NB4 (cell line): ENCODE measurements around the gene CA5A.

Source experiments
- MYC ChIP-seq: IDR thresholded peaks from 2 replicates; pipeline ENCODE4 v1.6.1; 2011; ENCODE audit warnings: low read depth, low read length
- POLR2A ChIP-seq: IDR thresholded peaks from 2 replicates; pipeline ENCODE4 v1.6.1; 2011; ENCODE audit warnings: mild to moderate bottlenecking; ENCODE audit not compliant: insufficient read length; ENCODE audit errors: extremely low read depth
- TF ChIP-seq, protein P1 (sequence below): IDR thresholded peaks from one replicate; pipeline ENCODE4 v1.5.1; 2012; ENCODE audit warnings: low read depth, low read length
- TF ChIP-seq, protein P2 (sequence below): IDR thresholded peaks from 2 replicates; pipeline ENCODE4 v1.6.1; 2011; ENCODE audit warnings: low read depth, low read length

DNA sequence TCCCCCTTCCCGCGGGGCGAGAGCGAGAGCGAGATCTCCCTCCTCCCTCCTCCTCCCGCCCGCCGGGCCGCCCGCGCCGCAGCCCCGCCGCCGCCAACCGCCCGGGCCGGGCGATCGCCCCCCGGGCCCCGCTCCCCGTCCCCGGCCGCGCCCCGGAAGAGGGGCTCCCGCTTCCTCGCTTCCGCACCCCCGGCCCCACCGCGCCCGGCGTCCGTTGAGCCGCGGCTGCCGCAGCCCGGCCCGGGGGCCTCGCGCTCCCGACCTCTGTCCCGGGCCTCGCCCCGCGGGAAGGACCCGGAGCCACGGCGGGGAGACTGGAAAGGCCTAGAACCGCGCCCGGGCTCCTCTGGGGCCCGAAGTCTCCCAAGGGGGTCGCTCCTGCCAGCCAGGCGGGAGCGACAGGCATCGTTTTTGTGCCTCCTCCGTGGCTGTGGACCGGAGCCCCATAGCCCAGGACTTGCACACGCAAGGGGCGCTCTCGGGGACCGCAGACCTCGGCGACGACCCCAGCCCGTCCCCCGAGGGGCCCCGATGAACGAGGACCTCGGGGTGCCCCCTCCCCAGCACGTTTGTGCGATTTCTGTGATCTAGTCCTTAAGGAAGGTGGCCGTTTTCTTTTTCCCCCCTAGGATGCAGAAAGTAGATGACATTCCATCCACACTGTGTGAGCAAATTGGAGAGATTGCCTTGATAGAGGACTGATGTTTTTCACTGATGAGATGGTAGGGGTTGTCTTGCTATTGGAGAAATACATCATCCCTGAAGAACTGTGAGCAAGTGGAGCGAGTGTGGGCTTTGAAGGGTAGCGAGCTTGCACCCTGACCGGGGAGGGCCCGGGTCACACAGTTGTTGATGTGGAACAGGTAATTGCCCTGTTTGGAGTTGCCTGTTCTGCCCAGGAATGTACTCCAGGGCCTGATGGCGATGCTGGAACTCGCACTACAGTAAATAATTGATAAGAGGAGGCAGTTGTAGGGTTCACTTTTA is 15.5 kb upstream of the CA5A start:
- TF ChIP-seq POLR2A (peak; percentile 47), MYC (no peak)
- TF ChIP-seq, protein P1, sequence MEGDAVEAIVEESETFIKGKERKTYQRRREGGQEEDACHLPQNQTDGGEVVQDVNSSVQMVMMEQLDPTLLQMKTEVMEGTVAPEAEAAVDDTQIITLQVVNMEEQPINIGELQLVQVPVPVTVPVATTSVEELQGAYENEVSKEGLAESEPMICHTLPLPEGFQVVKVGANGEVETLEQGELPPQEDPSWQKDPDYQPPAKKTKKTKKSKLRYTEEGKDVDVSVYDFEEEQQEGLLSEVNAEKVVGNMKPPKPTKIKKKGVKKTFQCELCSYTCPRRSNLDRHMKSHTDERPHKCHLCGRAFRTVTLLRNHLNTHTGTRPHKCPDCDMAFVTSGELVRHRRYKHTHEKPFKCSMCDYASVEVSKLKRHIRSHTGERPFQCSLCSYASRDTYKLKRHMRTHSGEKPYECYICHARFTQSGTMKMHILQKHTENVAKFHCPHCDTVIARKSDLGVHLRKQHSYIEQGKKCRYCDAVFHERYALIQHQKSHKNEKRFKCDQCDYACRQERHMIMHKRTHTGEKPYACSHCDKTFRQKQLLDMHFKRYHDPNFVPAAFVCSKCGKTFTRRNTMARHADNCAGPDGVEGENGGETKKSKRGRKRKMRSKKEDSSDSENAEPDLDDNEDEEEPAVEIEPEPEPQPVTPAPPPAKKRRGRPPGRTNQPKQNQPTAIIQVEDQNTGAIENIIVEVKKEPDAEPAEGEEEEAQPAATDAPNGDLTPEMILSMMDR, result no peak
- TF ChIP-seq, protein P2, sequence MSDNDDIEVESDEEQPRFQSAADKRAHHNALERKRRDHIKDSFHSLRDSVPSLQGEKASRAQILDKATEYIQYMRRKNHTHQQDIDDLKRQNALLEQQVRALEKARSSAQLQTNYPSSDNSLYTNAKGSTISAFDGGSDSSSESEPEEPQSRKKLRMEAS, result no peak
